ENCODE measurements around the gene VPS13A.

VPS13A gene

GRCh38 chr9:77283991-77284390, 106.7 kb downstream of the VPS13A start:
- DNase-seq: no peak
- no peaks in the 10 kb centered on the region for H3K27me3 ChIP-seq (ENCODE audit: insufficient read depth, low read depth, severe bottlenecking)
- H3K36me3 ChIP-seq: no peaks in the 10 kb centered on the region; the same call in 1 of the 2 replicates
- no peak for TF ChIP-seq CTCF (IDR thresholded peaks at IDR 0.05; ENCODE audit: low read depth, low read length)
- H3K9me3 ChIP-seq (ENCODE audit: severe bottlenecking): no peaks in the 10 kb centered on the region
- no peak overlapping the region for H3K27ac ChIP-seq
- H3K4me3 ChIP-seq (ENCODE audit: low read depth, low read length): no peak overlapping the region

GRCh38 chr9:77284616-77285015, 107.3 kb downstream of the VPS13A start:
- DNase-seq: no peak
- TF ChIP-seq CTCF (IDR thresholded peaks at IDR 0.05; ENCODE audit: low read depth, low read length): no peak
- H3K4me3 ChIP-seq (ENCODE audit: low read depth, low read length): no peak overlapping the region
- no peaks in the 10 kb centered on the region; the same call in 1 of the 2 replicates for H3K36me3 ChIP-seq
- H3K27ac ChIP-seq: no peak overlapping the region
- no peaks in the 10 kb centered on the region for H3K27me3 ChIP-seq (ENCODE audit: insufficient read depth, low read depth, severe bottlenecking)
- no peaks in the 10 kb centered on the region for H3K9me3 ChIP-seq (ENCODE audit: severe bottlenecking)

- no peaks in the 10 kb centered on the region for H3K27me3 ChIP-seq (ENCODE audit: insufficient read depth, low read depth, severe bottlenecking)
- H3K9me3 ChIP-seq (ENCODE audit: severe bottlenecking): no peaks in the 10 kb centered on the region
- no peak overlapping the region for H3K4me3 ChIP-seq (ENCODE audit: low read depth, low read length)
- H3K36me3 ChIP-seq: no peaks in the 10 kb centered on the region
- TF ChIP-seq CTCF (IDR thresholded peaks at IDR 0.05; ENCODE audit: low read depth, low read length): no peak
- no peak overlapping the region for H3K27ac ChIP-seq
- DNase-seq: no peak
These were observed 113.0 kb downstream of the VPS13A start for GRCh38 chr9:77290373-77290772.

GRCh38 chr9:77291714-77292113, 114.4 kb downstream of the VPS13A start:
- Histone ChIP-seq H3K4me3 (ENCODE audit: low read depth, low read length) (no peak overlapping the region), H3K27ac (no peak overlapping the region), H3K36me3 (no peaks in the 10 kb centered on the region), H3K27me3 (ENCODE audit: insufficient read depth, low read depth, severe bottlenecking) (no peaks in the 10 kb centered on the region), H3K9me3 (ENCODE audit: severe bottlenecking) (no peaks in the 10 kb centered on the region)
- TF ChIP-seq CTCF (IDR thresholded peaks at IDR 0.05; ENCODE audit: low read depth, low read length): peak; percentile 43
- DNase-seq: peak; percentile 17

- no peaks in the 10 kb centered on the region for H3K9me3 ChIP-seq (ENCODE audit: severe bottlenecking)
- H3K27ac ChIP-seq: no peak overlapping the region
- H3K36me3 ChIP-seq: no peaks in the 10 kb centered on the region
- no peaks in the 10 kb centered on the region for H3K27me3 ChIP-seq (ENCODE audit: insufficient read depth, low read depth, severe bottlenecking)
- H3K4me3 ChIP-seq (ENCODE audit: low read depth, low read length): no peak overlapping the region
- no peak for DNase-seq
- no peak for TF ChIP-seq CTCF (IDR thresholded peaks at IDR 0.05; ENCODE audit: low read depth, low read length)
These were observed 116.6 kb downstream of the VPS13A start for GRCh38 chr9:77293949-77294348.

- H3K27me3 ChIP-seq (ENCODE audit: insufficient read depth, low read depth, severe bottlenecking): no peaks in the 10 kb centered on the region
- TF ChIP-seq CTCF (IDR thresholded peaks at IDR 0.05; ENCODE audit: low read depth, low read length): no peak
- no peaks in the 10 kb centered on the region; the same call in none of the 2 replicates for H3K36me3 ChIP-seq
- DNase-seq: no peak
- H3K27ac ChIP-seq: no peak overlapping the region
- H3K9me3 ChIP-seq (ENCODE audit: severe bottlenecking): no peaks in the 10 kb centered on the region
- no peak overlapping the region for H3K4me3 ChIP-seq (ENCODE audit: low read depth, low read length)
These were observed 127.2 kb downstream of the VPS13A start for GRCh38 chr9:77304543-77304942.
